HEK293 (cell line): ENCODE data around the gene SFR1.

Experiments
- CTCF ChIA-PET: fragments of 350-600 bp; formaldehyde crosslinking; extraction: SDS; loops from one replicate; lab custom pipeline; 2021; ENCODE audit warnings: antibody characterized with exemption; lab: Yijun Ruan, JAX
- POLR2A ChIA-PET: fragments of 300-600 bp; formaldehyde crosslinking; extraction: SDS; loops from one replicate; lab custom pipeline; 2020; ENCODE audit warnings: antibody characterized with exemption, inconsistent platforms; lab: Yijun Ruan, JAX
- H3K27ac ChIP-seq: fragments of 200-500 bp; sonication (Bioruptor generic); 2 replicates; pipeline ENCODE4 v1.5.1; 2014; ENCODE audit warnings: low read depth, low read length, control low read depth, inconsistent platforms; ENCODE audit errors: extremely low read depth
- H3K36me3 ChIP-seq, 2 experiments: fragments of 200-500 bp in 1 of 2; sonication (Bioruptor generic) in 1 of 2; 1 replicate in 1 of 2; 2 replicates in 1 of 2; pipeline ENCODE4 v1.5.1; 2014 to 2017; ENCODE audit warnings: inconsistent platforms in 2 of 2, low read length in 2 of 2; ENCODE audit not compliant: control insufficient read depth in 2 of 2, insufficient read depth in 1 of 2
- H3K4me1 ChIP-seq: fragments of 200-500 bp; sonication (Bioruptor generic); 2 replicates; pipeline ENCODE4 v1.5.1; 2014; ENCODE audit warnings: mild to moderate bottlenecking, low read length, inconsistent platforms; ENCODE audit not compliant: control insufficient read depth, insufficient read depth
- H3K4me3 ChIP-seq: 2 replicates; pipeline ENCODE4 v1.5.1; 2011; ENCODE audit warnings: low read depth, mild to moderate bottlenecking, control low read depth, low read length, moderate library complexity
- H3K9me3 ChIP-seq: fragments of 200-500 bp; sonication (Bioruptor generic); 2 replicates; pipeline ENCODE4 v1.5.1; 2014; ENCODE audit warnings: low read depth, low read length, inconsistent platforms; ENCODE audit not compliant: control insufficient read depth, insufficient read depth
- AEBP2 ChIP-seq: fragments of 450-650 bp; formaldehyde crosslinking; IDR thresholded peaks from 2 replicates; pipeline ENCODE4 v1.5.1; 2016; ENCODE audit warnings: missing biosample characterization, missing genetic modification characterization, borderline replicate concordance
- ATF2 ChIP-seq: fragments of 450-650 bp; formaldehyde crosslinking; IDR thresholded peaks from 2 replicates; pipeline ENCODE4 v1.5.1; 2016; ENCODE audit warnings: missing biosample characterization, missing genetic modification characterization, low read depth
- BCL11A ChIP-seq: fragments of 450-650 bp; formaldehyde crosslinking; IDR thresholded peaks from 2 replicates; pipeline ENCODE4 v1.5.1; 2016; ENCODE audit warnings: low read depth, missing biosample characterization, missing genetic modification characterization
- ELK4 ChIP-seq: IDR thresholded peaks from 2 replicates; pipeline ENCODE4 v1.6.1; 2011; ENCODE audit warnings: mild to moderate bottlenecking, low read depth, low read length, borderline replicate concordance
- GLIS1 ChIP-seq: fragments of 450-650 bp; formaldehyde crosslinking; IDR thresholded peaks from 2 replicates; pipeline ENCODE4 v1.5.1; 2016; ENCODE audit warnings: missing biosample characterization, missing genetic modification characterization
- IKZF3 ChIP-seq: fragments of 450-650 bp; IDR thresholded peaks from 2 replicates; pipeline ENCODE4 v1.5.0; 2018; ENCODE audit warnings: missing biosample characterization, mild to moderate bottlenecking, missing genetic modification characterization, moderate library complexity
- KLF9 ChIP-seq: fragments of 450-650 bp; formaldehyde crosslinking; IDR thresholded peaks from 2 replicates; pipeline ENCODE4 v1.5.1; 2016; ENCODE audit warnings: missing biosample characterization, missing genetic modification characterization, low read depth
- ZBTB1 ChIP-seq: fragments of 450-650 bp; formaldehyde crosslinking; IDR thresholded peaks from 2 replicates; pipeline ENCODE4 v1.5.1; 2016; ENCODE audit warnings: missing biosample characterization, missing genetic modification characterization
- ZBTB21 ChIP-seq: fragments of 450-650 bp; formaldehyde crosslinking; IDR thresholded peaks from 2 replicates; pipeline ENCODE4 v1.5.1; 2017; ENCODE audit warnings: missing biosample characterization, missing genetic modification characterization
- ZIC2 ChIP-seq: fragments of 450-650 bp; formaldehyde crosslinking; IDR thresholded peaks from 2 replicates; pipeline ENCODE4 v1.5.1; 2016; ENCODE audit warnings: missing biosample characterization, missing genetic modification characterization
- ZNF157 ChIP-seq: fragments of 450-650 bp; formaldehyde crosslinking; IDR thresholded peaks from 2 replicates; pipeline ENCODE4 v1.5.1; 2016; ENCODE audit warnings: missing biosample characterization, missing genetic modification characterization
- ZNF214 ChIP-seq: fragments of 450-650 bp; formaldehyde crosslinking; IDR thresholded peaks from 2 replicates; pipeline ENCODE4 v1.5.1; 2017; ENCODE audit warnings: missing biosample characterization, mild to moderate bottlenecking, missing genetic modification characterization, borderline replicate concordance
- ZNF311 ChIP-seq: fragments of 450-650 bp; formaldehyde crosslinking; IDR thresholded peaks from 2 replicates; pipeline ENCODE4 v1.5.1; 2017; ENCODE audit warnings: missing biosample characterization, missing genetic modification characterization, borderline replicate concordance
- ZNF324 ChIP-seq: fragments of 450-650 bp; formaldehyde crosslinking; IDR thresholded peaks from 2 replicates; pipeline ENCODE4 v1.5.1; 2016; ENCODE audit warnings: missing biosample characterization, missing genetic modification characterization
- ZNF362 ChIP-seq: fragments of 450-650 bp; formaldehyde crosslinking; IDR thresholded peaks from 2 replicates; pipeline ENCODE4 v1.5.1; 2016; ENCODE audit warnings: missing biosample characterization, missing genetic modification characterization
- ZNF501 ChIP-seq: fragments of 450-650 bp; formaldehyde crosslinking; IDR thresholded peaks from 2 replicates; pipeline ENCODE4 v1.5.1; 2016; ENCODE audit warnings: missing biosample characterization, missing genetic modification characterization
- ZNF529 ChIP-seq: fragments of 450-650 bp; formaldehyde crosslinking; IDR thresholded peaks from 2 replicates; pipeline ENCODE4 v1.5.1; 2017; ENCODE audit warnings: missing genetic modification characterization, missing biosample characterization; ENCODE audit not compliant: insufficient replicate concordance
- ZNF548 ChIP-seq: fragments of 450-650 bp; formaldehyde crosslinking; IDR thresholded peaks from 2 replicates; pipeline ENCODE4 v1.5.1; 2016; ENCODE audit warnings: missing biosample characterization, missing genetic modification characterization
- ZNF558 ChIP-seq: fragments of 450-650 bp; formaldehyde crosslinking; IDR thresholded peaks from 2 replicates; pipeline ENCODE4 v1.5.1; 2016; ENCODE audit warnings: missing biosample characterization, missing genetic modification characterization
- ZNF585B ChIP-seq: fragments of 450-650 bp; formaldehyde crosslinking; IDR thresholded peaks from 2 replicates; pipeline ENCODE4 v1.5.1; 2016; ENCODE audit warnings: missing biosample characterization, missing genetic modification characterization
- ZNF701 ChIP-seq: fragments of 450-650 bp; formaldehyde crosslinking; IDR thresholded peaks from 2 replicates; pipeline ENCODE4 v1.5.1; 2016; ENCODE audit warnings: missing biosample characterization, missing genetic modification characterization
- ZNF707 ChIP-seq: fragments of 450-650 bp; formaldehyde crosslinking; IDR thresholded peaks from 2 replicates; pipeline ENCODE4 v1.5.1; 2016; ENCODE audit warnings: missing biosample characterization, missing genetic modification characterization
- ZNF747 ChIP-seq: fragments of 450-650 bp; formaldehyde crosslinking; IDR thresholded peaks from 2 replicates; pipeline ENCODE4 v1.5.1; 2016; ENCODE audit warnings: missing biosample characterization, missing genetic modification characterization
- ZXDB ChIP-seq: fragments of 450-650 bp; formaldehyde crosslinking; IDR thresholded peaks from 2 replicates; pipeline ENCODE4 v1.5.1; 2016; ENCODE audit warnings: missing biosample characterization, missing genetic modification characterization
- TF ChIP-seq, protein P1 (sequence below): fragments of 450-650 bp; formaldehyde crosslinking; optimal IDR thresholded peaks from 2 replicates; pipeline ENCODE3; 2016; ENCODE audit warnings: missing biosample characterization, mild to moderate bottlenecking, missing genetic modification characterization
- TF ChIP-seq, protein P2 (sequence below): fragments of 450-650 bp; formaldehyde crosslinking; IDR thresholded peaks from 2 replicates; pipeline ENCODE4 v1.5.1; 2016; ENCODE audit warnings: missing biosample characterization, missing genetic modification characterization

Gene SFR1

GRCh38 chr10:104098358-104098925 is 23.5 kb upstream of the SFR1 start:
- no peak for TF ChIP-seq ZNF214 (tag by site-specific recombination)
- TF ChIP-seq, protein P1, sequence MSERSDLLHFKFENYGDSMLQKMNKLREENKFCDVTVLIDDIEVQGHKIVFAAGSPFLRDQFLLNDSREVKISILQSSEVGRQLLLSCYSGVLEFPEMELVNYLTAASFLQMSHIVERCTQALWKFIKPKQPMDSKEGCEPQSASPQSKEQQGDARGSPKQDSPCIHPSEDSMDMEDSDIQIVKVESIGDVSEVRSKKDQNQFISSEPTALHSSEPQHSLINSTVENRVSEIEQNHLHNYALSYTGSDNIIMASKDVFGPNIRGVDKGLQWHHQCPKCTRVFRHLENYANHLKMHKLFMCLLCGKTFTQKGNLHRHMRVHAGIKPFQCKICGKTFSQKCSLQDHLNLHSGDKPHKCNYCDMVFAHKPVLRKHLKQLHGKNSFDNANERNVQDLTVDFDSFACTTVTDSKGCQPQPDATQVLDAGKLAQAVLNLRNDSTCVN (tag by site-specific recombination): no peak
- no peak for TF ChIP-seq IKZF3 (tag by site-specific recombination)
- no peak for TF ChIP-seq AEBP2 (tag by site-specific recombination)
- TF ChIP-seq ZNF324 (tag by site-specific recombination): no peak
- TF ChIP-seq ATF2: no peak
- TF ChIP-seq ZNF501: no peak
- ChIA-PET POLR2A (no interaction called here), CTCF (no interaction called here)
- no peaks in the 10 kb centered on the region for H3K4me1 ChIP-seq
- no peaks in the 10 kb centered on the region for H3K9me3 ChIP-seq
- H3K4me3 ChIP-seq: no peak overlapping the region
- H3K27ac ChIP-seq: no peak overlapping the region
- no peaks in the 10 kb centered on the region for H3K36me3 ChIP-seq

DNA sequence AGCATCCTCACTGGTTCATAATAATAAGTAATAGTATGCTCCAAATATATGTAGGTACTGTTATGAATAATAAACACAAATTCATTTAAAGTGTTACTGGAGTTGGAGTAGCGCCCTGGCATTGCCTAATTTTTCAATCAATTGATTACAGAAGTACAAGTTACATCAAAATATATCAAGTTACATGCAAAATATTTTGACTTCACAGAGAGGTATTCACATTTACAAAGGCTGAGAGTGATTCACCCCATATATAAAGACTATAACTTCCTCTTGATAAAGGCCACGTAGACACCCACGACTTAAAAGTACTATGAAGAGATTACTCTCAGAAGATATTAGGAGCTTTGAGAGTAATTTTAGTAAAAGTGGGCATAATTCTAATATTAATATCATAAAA is 22.7 kb upstream of the SFR1 start:
- ChIA-PET POLR2A (interaction anchor here (0.8 kb wide), 1 partner anchor 21 kb away, joined by 3 read pairs; no protein-coding TSS in a partner anchor), CTCF (interaction anchor here (0.8 to 2.0 kb wide), 2 partner anchors 19 to 24 kb away, joined by 3 to 9 read pairs; no protein-coding TSS in a partner anchor)
- H3K36me3 ChIP-seq: no peaks in the 10 kb centered on the region
- no peaks in the 10 kb centered on the region for H3K9me3 ChIP-seq
- H3K27ac ChIP-seq: no peak overlapping the region
- H3K4me1 ChIP-seq: no peaks in the 10 kb centered on the region
- H3K4me3 ChIP-seq: no peak overlapping the region
- TF ChIP-seq, protein P2, sequence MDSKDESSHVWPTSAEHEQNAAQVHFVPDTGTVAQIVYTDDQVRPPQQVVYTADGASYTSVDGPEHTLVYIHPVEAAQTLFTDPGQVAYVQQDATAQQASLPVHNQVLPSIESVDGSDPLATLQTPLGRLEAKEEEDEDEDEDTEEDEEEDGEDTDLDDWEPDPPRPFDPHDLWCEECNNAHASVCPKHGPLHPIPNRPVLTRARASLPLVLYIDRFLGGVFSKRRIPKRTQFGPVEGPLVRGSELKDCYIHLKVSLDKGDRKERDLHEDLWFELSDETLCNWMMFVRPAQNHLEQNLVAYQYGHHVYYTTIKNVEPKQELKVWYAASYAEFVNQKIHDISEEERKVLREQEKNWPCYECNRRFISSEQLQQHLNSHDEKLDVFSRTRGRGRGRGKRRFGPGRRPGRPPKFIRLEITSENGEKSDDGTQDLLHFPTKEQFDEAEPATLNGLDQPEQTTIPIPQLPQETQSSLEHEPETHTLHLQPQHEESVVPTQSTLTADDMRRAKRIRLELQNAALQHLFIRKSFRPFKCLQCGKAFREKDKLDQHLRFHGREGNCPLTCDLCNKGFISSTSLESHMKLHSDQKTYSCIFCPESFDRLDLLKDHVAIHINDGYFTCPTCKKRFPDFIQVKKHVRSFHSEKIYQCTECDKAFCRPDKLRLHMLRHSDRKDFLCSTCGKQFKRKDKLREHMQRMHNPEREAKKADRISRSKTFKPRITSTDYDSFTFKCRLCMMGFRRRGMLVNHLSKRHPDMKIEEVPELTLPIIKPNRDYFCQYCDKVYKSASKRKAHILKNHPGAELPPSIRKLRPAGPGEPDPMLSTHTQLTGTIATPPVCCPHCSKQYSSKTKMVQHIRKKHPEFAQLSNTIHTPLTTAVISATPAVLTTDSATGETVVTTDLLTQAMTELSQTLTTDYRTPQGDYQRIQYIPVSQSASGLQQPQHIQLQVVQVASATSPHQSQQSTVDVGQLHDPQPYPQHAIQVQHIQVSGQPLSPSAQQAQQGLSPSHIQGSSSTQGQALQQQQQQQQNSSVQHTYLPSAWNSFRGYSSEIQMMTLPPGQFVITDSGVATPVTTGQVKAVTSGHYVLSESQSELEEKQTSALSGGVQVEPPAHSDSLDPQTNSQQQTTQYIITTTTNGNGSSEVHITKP (tag by site-specific recombination): no peak
- no peak for TF ChIP-seq ZBTB1 (tag by site-specific recombination)
- no peak for TF ChIP-seq ZIC2 (tag by site-specific recombination)
- no peak for TF ChIP-seq ZNF558 (tag by site-specific recombination)
- no peak for TF ChIP-seq ZNF548 (tag by site-specific recombination)
- TF ChIP-seq ELK4: no peak
- no peak for TF ChIP-seq GLIS1
- no peak for TF ChIP-seq ZNF362 (tag by site-specific recombination)
- no peak for TF ChIP-seq ZNF311 (tag by site-specific recombination)
- TF ChIP-seq ZBTB21 (tag by site-specific recombination): no peak
- TF ChIP-seq ZNF701 (tag by site-specific recombination): no peak
- no peak for TF ChIP-seq ZNF529 (tag by site-specific recombination)
- TF ChIP-seq ZNF707 (tag by site-specific recombination): no peak
- TF ChIP-seq BCL11A: no peak
- TF ChIP-seq KLF9: no peak
- TF ChIP-seq ZNF585B (tag by site-specific recombination): no peak
- TF ChIP-seq ZNF747 (tag by site-specific recombination): no peak
- no peak for TF ChIP-seq ZXDB
- no peak for TF ChIP-seq ZNF157 (tag by site-specific recombination)
